Measurements from ENCODE around the gene PLCD3. TPM values are rescaled to one million over a fixed set of nuclear protein-coding genes. Genes with fewer than 3 reads are reported as not detected.

The PLCD3 gene
- total and polyA plus RNA-seq, 10 of the 15 experiments (the other 5 are each of a cell fraction or from before 2014, with no cell fraction given) = 0.02 to 1.6 (median 0.44) TPM

DNA sequence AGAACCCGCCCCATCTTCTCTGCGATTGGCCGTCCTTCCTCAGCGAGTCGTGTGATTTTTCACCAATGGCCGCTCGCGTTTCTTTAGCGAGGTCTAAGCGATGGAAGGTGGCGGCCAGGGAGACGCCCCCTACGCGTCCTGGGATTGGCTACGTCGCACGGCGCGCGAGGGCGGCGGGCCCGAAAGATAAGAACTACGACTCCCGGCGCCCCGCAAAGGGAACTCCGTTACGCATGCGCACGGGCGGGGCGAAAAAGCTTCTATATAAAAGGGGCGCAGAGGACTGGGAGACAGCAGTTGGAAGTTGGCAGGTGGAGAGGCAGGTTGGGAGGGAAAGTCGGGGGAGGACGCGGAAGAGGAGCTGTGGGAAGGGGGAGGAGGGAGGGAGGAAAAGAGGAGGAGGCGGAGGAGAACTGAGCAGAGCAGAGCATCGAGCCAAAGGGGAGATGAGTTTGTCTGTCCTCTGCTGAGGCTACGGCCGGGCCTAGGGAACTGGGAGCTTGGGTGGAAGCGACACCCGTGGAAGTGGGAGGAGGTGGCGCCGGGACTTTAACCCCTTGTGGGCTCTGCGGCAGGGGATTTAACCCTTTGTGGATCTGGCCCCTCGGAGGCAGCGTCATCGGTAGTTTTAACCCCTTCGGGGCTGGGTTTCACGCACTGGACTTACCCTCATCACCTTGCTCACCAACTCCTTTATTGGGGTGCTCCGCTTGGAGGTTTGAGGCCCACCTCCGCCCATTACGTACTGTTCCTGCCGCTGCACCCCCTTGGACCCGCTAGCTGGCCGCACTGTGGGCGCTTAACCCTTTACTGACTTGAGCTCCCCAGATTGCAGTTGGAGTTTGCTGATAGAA lies 16.1 kb upstream of the PLCD3 start, which contains the start of gene HEXIM1:
Gene HEXIM1 (plus strand): TSS at position 293 of the 854 bp plus-strand sequence. CDS start 716 bp downstream, outside the sequence.
- POLR2A ChIA-PET = interaction anchor here (0.5 to 7.1 kb wide), 24 partner anchors 13 to 433 kb away, joined by 3 to 239 read pairs (median 5); partner anchors contain the start of genes ACBD4, EFTUD2, FMNL1 and HEXIM2
- Histone ChIP-seq H3K36me3 (ENCODE audit: control insufficient read depth in 2 of 2, insufficient read depth in 2 of 2, low read length in 1 of 2) (no peaks in the 10 kb centered on the region), H3K27me3 (replicated peaks in 1 of 2; ENCODE audit: control insufficient read depth in 2 of 2, insufficient read depth in 2 of 2, low read length in 1 of 2) (no peaks in the 10 kb centered on the region), H2AFZ (ENCODE audit: control insufficient read depth, low read depth, low read length) (peak within 1 kb of the TSS; percentile 90), H3K9ac (ENCODE audit: control insufficient read depth, insufficient read depth, low read length) (peak within 1 kb of the TSS; percentile 98), H3K9me3 (replicated peaks; ENCODE audit: control insufficient read depth, insufficient read depth, low read length) (no peaks in the 10 kb centered on the region), H3K4me3 (peak within 1 kb of the TSS; percentile 96), H3K27ac (ENCODE audit: control insufficient read depth, insufficient read depth) (peak within 1 kb of the TSS; percentile 100), H4K20me1 (ENCODE audit: control insufficient read depth, insufficient read depth) (no peaks in the 10 kb centered on the region; the same call in 1 of the 2 replicates), H3K79me2 (ENCODE audit: control insufficient read depth, insufficient read depth, low read length) (peaks cover 45% of the 10 kb centered on the region), H3K4me2 (ENCODE audit: control insufficient read depth, insufficient read depth) (peak within 1 kb of the TSS; percentile 96), H3K4me1 (ENCODE audit: control insufficient read depth, insufficient read depth, low read length) (peaks cover 23% of the 10 kb centered on the region)
- SMC1A ChIA-PET (ENCODE audit: uncharacterized antibody, unreplicated experiment) = interaction anchor here (0.9 to 6.7 kb wide), 9 partner anchors 13 to 261 kb away, joined by 3 to 114 read pairs (median 11); partner anchors contain the start of genes ACBD4 and HEXIM2
- WGBS (ENCODE audit: insufficient coverage, insufficient replicate concordance, low lambda C conversion rate, missing lambda C conversion rate) = under 1% methylated on average over 55 of the region's 58 CpGs
- in situ Hi-C loops (cut with MboI) = no loop called here
- RAD21 ChIA-PET (ENCODE audit: unreplicated experiment) = interaction anchor here (0.5 to 6.7 kb wide), 13 partner anchors 12 to 373 kb away, joined by 3 to 121 read pairs (median 4); partner anchors contain the start of genes ACBD4 and HEXIM2
- ATAC-seq (peak; percentile 83), DNase-seq (ENCODE audit: low read depth, low spot score) (peak; percentile 95), FAIRE-seq (peak; percentile 84)
- CTCF ChIA-PET = interaction anchor here (0.6 to 11.0 kb wide), 20 partner anchors 8 to 264 kb away, joined by 3 to 280 read pairs (median 5); partner anchors contain the start of genes ACBD4, EFTUD2 and HEXIM2
- intact Hi-C loops (cut with micrococcal nuclease; ENCODE audit: unreplicated experiment) = loop anchor here (1.0 to 5.0 kb wide), 3 partner anchors 13 to 154 kb away; partner anchors contain the start of gene HEXIM2
- TSS peak; percentile 82 for BruUV-seq (replicated peaks)
- TF ChIP-seq, protein P1, sequence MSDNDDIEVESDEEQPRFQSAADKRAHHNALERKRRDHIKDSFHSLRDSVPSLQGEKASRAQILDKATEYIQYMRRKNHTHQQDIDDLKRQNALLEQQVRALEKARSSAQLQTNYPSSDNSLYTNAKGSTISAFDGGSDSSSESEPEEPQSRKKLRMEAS (IDR thresholded peaks at IDR 0.05; ENCODE audit: low read depth, low read length) = peak; percentile 49; the same call in 1 of the 2 replicates
- TF ChIP-seq, protein P2, sequence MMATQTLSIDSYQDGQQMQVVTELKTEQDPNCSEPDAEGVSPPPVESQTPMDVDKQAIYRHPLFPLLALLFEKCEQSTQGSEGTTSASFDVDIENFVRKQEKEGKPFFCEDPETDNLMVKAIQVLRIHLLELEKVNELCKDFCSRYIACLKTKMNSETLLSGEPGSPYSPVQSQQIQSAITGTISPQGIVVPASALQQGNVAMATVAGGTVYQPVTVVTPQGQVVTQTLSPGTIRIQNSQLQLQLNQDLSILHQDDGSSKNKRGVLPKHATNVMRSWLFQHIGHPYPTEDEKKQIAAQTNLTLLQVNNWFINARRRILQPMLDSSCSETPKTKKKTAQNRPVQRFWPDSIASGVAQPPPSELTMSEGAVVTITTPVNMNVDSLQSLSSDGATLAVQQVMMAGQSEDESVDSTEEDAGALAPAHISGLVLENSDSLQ (IDR thresholded peaks at IDR 0.05) = peak; percentile 53
- TF ChIP-seq ESRRA (IDR thresholded peaks at IDR 0.05; ENCODE audit: low read length) (peak; percentile 92; the same call in 1 of the 2 replicates), SIN3A (IDR thresholded peaks at IDR 0.05; ENCODE audit: low read depth, low read length) (no peak; the same call in none of the 2 replicates), ZBTB40 (IDR thresholded peaks at IDR 0.05; ENCODE audit: borderline replicate concordance) (no peak), MTA2 (IDR thresholded peaks at IDR 0.05; ENCODE audit: low read depth) (peak; percentile 90), TARDBP (IDR thresholded peaks at IDR 0.05; ENCODE audit: borderline replicate concordance) (no peak), MYC (IDR thresholded peaks at IDR 0.05; ENCODE audit: insufficient read depth, insufficient read length, insufficient replicate concordance, low read length, severe bottlenecking) (no peak), ZSCAN29 (IDR thresholded peaks at IDR 0.05) (no peak), YY1 (IDR thresholded peaks at IDR 0.05; ENCODE audit: low read depth, low read length) (peak; percentile 52; the same call in 1 of the 2 replicates), NR2C2 (IDR thresholded peaks at IDR 0.05; ENCODE audit: borderline replicate concordance, control insufficient read depth, insufficient read length, low read depth) (no peak)
- TF ChIP-seq, protein P3, sequence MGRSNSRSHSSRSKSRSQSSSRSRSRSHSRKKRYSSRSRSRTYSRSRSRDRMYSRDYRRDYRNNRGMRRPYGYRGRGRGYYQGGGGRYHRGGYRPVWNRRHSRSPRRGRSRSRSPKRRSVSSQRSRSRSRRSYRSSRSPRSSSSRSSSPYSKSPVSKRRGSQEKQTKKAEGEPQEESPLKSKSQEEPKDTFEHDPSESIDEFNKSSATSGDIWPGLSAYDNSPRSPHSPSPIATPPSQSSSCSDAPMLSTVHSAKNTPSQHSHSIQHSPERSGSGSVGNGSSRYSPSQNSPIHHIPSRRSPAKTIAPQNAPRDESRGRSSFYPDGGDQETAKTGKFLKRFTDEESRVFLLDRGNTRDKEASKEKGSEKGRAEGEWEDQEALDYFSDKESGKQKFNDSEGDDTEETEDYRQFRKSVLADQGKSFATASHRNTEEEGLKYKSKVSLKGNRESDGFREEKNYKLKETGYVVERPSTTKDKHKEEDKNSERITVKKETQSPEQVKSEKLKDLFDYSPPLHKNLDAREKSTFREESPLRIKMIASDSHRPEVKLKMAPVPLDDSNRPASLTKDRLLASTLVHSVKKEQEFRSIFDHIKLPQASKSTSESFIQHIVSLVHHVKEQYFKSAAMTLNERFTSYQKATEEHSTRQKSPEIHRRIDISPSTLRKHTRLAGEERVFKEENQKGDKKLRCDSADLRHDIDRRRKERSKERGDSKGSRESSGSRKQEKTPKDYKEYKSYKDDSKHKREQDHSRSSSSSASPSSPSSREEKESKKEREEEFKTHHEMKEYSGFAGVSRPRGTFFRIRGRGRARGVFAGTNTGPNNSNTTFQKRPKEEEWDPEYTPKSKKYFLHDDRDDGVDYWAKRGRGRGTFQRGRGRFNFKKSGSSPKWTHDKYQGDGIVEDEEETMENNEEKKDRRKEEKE (IDR thresholded peaks at IDR 0.05) = no peak
